Trophoblast cell (in vitro differentiated cells and primary cell): ENCODE results near the gene KNSTRN.

ENCODE experiments used
- DNase-seq, 2 donors: peaks; one replicate each; pipeline ENCODE4 v3.0.0-alpha.2; 2016
- H2AFZ ChIP-seq: 2 replicates; pipeline ENCODE4 v1.6.1; 2013; ENCODE audit warnings: low read length, moderate library complexity, mild to moderate bottlenecking; ENCODE audit not compliant: insufficient read depth, poor library complexity
- H2AK5ac ChIP-seq: 2 replicates; pipeline ENCODE4 v1.6.1; 2013; ENCODE audit warnings: mild to moderate bottlenecking, low read length
- H2BK120ac ChIP-seq: 2 replicates; pipeline ENCODE4 v1.6.1; 2013; ENCODE audit warnings: low read length, mild to moderate bottlenecking, moderate library complexity; ENCODE audit not compliant: insufficient read depth, poor library complexity
- H2BK12ac ChIP-seq: 2 replicates; pipeline ENCODE4 v1.6.1; 2013; ENCODE audit warnings: mild to moderate bottlenecking, low read length, moderate library complexity
- H2BK5ac ChIP-seq: 2 replicates; pipeline ENCODE4 v1.6.1; 2013; ENCODE audit warnings: low read length, low read depth, moderate library complexity, mild to moderate bottlenecking; ENCODE audit not compliant: poor library complexity
- H3K14ac ChIP-seq: 2 replicates; pipeline ENCODE4 v1.6.1; 2013; ENCODE audit warnings: mild to moderate bottlenecking, low read length
- H3K18ac ChIP-seq: 2 replicates; pipeline ENCODE4 v1.6.1; 2013; ENCODE audit warnings: mild to moderate bottlenecking, low read length
- H3K23ac ChIP-seq: 2 replicates; pipeline ENCODE4 v1.6.1; 2013; ENCODE audit warnings: low read length
- H3K27ac ChIP-seq: 2 replicates; pipeline ENCODE4 v1.5.1; 2013; ENCODE audit warnings: low read depth, mild to moderate bottlenecking, inconsistent platforms, low read length, moderate library complexity
- H3K27me3 ChIP-seq: 2 replicates; pipeline ENCODE4 v1.6.1; 2013; ENCODE audit warnings: inconsistent platforms, mild to moderate bottlenecking, low read length, moderate library complexity; ENCODE audit not compliant: insufficient read depth
- H3K36me3 ChIP-seq, 2 experiments: 1 replicate in 1 of 2; 2 replicates in 1 of 2; pipeline ENCODE4 v1.6.1; 2013; ENCODE audit warnings: low read length in 2 of 2, mild to moderate bottlenecking in 2 of 2, moderate library complexity in 1 of 2; ENCODE audit not compliant: insufficient read depth in 2 of 2, control insufficient read depth in 1 of 2
- H3K4ac ChIP-seq: 2 replicates; pipeline ENCODE4 v1.6.1; 2013; ENCODE audit warnings: low read depth, mild to moderate bottlenecking, low read length, moderate library complexity
- H3K4me1 ChIP-seq, 2 experiments: 1 replicate in 1 of 2; 2 replicates in 1 of 2; pipeline ENCODE4 v1.6.1; 2013; ENCODE audit warnings: low read length in 2 of 2, mild to moderate bottlenecking in 2 of 2, moderate library complexity in 1 of 2; ENCODE audit not compliant: insufficient read depth in 2 of 2, control insufficient read depth in 1 of 2
- H3K4me2 ChIP-seq: 2 replicates; pipeline ENCODE4 v1.6.1; 2013; ENCODE audit warnings: inconsistent platforms, mild to moderate bottlenecking, low read length, moderate library complexity
- H3K4me3 ChIP-seq: 2 replicates; pipeline ENCODE4 v1.5.1; 2013; ENCODE audit warnings: mild to moderate bottlenecking, low read depth, low read length, inconsistent platforms
- H3K79me1 ChIP-seq: one replicate; pipeline ENCODE4 v1.6.1; 2013; ENCODE audit warnings: low read length
- H3K79me2 ChIP-seq: 2 replicates; pipeline ENCODE4 v1.6.1; 2013; ENCODE audit warnings: low read length, mild to moderate bottlenecking; ENCODE audit not compliant: control insufficient read depth, insufficient read depth, poor library complexity
- H3K9ac ChIP-seq: 2 replicates; pipeline ENCODE4 v1.6.1; 2013; ENCODE audit warnings: mild to moderate bottlenecking, low read length
- H3K9me3 ChIP-seq: 2 replicates; pipeline ENCODE4 v1.6.1; 2013; ENCODE audit warnings: low read depth, mild to moderate bottlenecking, control low read depth, inconsistent platforms, low read length; ENCODE audit not compliant: insufficient read depth
- H4K12ac ChIP-seq: 2 replicates; pipeline ENCODE4 v1.6.1; 2013; ENCODE audit warnings: low read depth, mild to moderate bottlenecking, low read length, moderate library complexity
- H4K8ac ChIP-seq: 2 replicates; pipeline ENCODE4 v1.6.1; 2013; ENCODE audit warnings: low read depth, mild to moderate bottlenecking, low read length, moderate library complexity
- H4K91ac ChIP-seq: one replicate; pipeline ENCODE4 v1.6.1; 2013; ENCODE audit warnings: low read depth, mild to moderate bottlenecking, low read length, moderate library complexity
- WGBS: extraction: QIAGEN DNeasy Blood & Tissue Kit; methylation state at CpG from one replicate; pipeline ENCODE4 v1.1.7; 2013; ENCODE audit warnings: missing lambda C conversion rate; ENCODE audit not compliant: insufficient read length, insufficient coverage; ENCODE audit errors: extremely low coverage; 5-methylcytosine and 5-hydroxymethylcytosine counted together

KNSTRN gene

GRCh38 chr15:40407330-40407990, 24.9 kb downstream of the KNSTRN start:
- peaks cover 20 to 29% of the 10 kb centered on the region in 2 experiments for H3K36me3 ChIP-seq
- H3K79me2 ChIP-seq, result peaks cover 3% of the 10 kb centered on the region
- no peaks in the 10 kb centered on the region for H3K9me3 ChIP-seq
- WGBS, result no CpG with 5 or more reads among the region's 8 CpGs
- no peak overlapping the region for H3K23ac ChIP-seq
- H2BK12ac ChIP-seq, result no peak overlapping the region
- H3K27ac ChIP-seq, result no peak overlapping the region
- no peak overlapping the region for H4K12ac ChIP-seq
- no peak for DNase-seq
- H3K27me3 ChIP-seq, result no peaks in the 10 kb centered on the region
- peaks cover 0 to 4% of the 10 kb centered on the region in 2 experiments for H3K4me1 ChIP-seq
- no peak overlapping the region for H3K9ac ChIP-seq
- H4K8ac ChIP-seq, result no peak overlapping the region
- no peak overlapping the region for H4K91ac ChIP-seq
- H3K4me3 ChIP-seq, result no peak overlapping the region
- no peak overlapping the region for H3K14ac ChIP-seq
- no peak overlapping the region for H2BK120ac ChIP-seq
- H2AFZ ChIP-seq, result no peak overlapping the region
- no peak overlapping the region for H2AK5ac ChIP-seq
- H3K18ac ChIP-seq, result no peak overlapping the region
- peaks cover 3% of the 10 kb centered on the region for H3K79me1 ChIP-seq
- no peak overlapping the region for H2BK5ac ChIP-seq
- no peak overlapping the region for H3K4me2 ChIP-seq
- H3K4ac ChIP-seq, result no peak overlapping the region

DNA sequence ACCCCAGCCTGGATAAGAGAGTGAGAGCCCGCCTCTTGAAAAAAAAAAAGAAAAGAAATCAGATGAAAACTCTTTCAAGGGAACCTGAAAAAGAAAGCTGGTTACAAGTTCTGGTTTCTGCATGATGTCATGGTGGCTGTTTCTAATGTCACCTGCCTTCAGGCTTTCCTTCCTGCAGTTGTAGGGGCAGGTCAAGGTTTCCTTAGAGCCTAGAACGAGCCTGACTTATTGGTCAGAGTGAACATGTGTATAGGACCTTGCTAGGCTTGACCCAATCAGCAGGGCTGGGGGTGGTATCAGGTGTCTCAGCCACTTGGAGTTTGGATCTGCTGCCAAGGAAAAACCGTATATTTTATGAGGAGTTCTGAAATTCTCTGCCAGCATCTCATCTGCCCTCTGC, 26.8 kb downstream of the KNSTRN start:
- H3K9ac ChIP-seq, result no peak overlapping the region
- H3K36me3 ChIP-seq, result peaks cover 32 to 39% of the 10 kb centered on the region in 2 experiments
- no peak overlapping the region for H2BK120ac ChIP-seq
- no peak overlapping the region for H3K4ac ChIP-seq
- H3K27me3 ChIP-seq, result no peaks in the 10 kb centered on the region
- no peak overlapping the region for H3K23ac ChIP-seq
- H2AK5ac ChIP-seq, result no peak overlapping the region
- no peak overlapping the region for H4K91ac ChIP-seq
- no peak overlapping the region for H3K14ac ChIP-seq
- H4K12ac ChIP-seq, result no peak overlapping the region
- H3K79me2 ChIP-seq, result peaks cover 3% of the 10 kb centered on the region
- peaks cover 3% of the 10 kb centered on the region for H3K79me1 ChIP-seq
- WGBS, result no CpG with 5 or more reads among the region's 3 CpGs
- no peak overlapping the region for H3K4me2 ChIP-seq
- H3K4me1 ChIP-seq, result peaks cover 0 to 4% of the 10 kb centered on the region in 2 experiments
- no peak overlapping the region for H2AFZ ChIP-seq
- no peak overlapping the region for H3K18ac ChIP-seq
- H3K4me3 ChIP-seq, result no peak overlapping the region
- no peak overlapping the region for H2BK12ac ChIP-seq
- H2BK5ac ChIP-seq, result no peak overlapping the region
- H3K9me3 ChIP-seq, result no peaks in the 10 kb centered on the region
- peak; percentile 50 to 66 for DNase-seq
- H3K27ac ChIP-seq, result no peak overlapping the region
- H4K8ac ChIP-seq, result no peak overlapping the region

GRCh38 chr15:40410476-40410875, 28.0 kb downstream of the KNSTRN start:
- Histone ChIP-seq H4K91ac (no peak overlapping the region), H3K79me1 (peaks cover 3% of the 10 kb centered on the region), H2BK5ac (no peak overlapping the region), H4K8ac (no peak overlapping the region), H3K27ac (no peak overlapping the region), H2BK120ac (no peak overlapping the region), H3K4me2 (no peak overlapping the region), H4K12ac (no peak overlapping the region), H3K36me3 (peaks cover 40 to 50% of the 10 kb centered on the region in 2 experiments), H3K79me2 (peaks cover 3% of the 10 kb centered on the region), H3K27me3 (no peaks in the 10 kb centered on the region), H3K18ac (no peak overlapping the region), H2BK12ac (no peak overlapping the region), H3K14ac (no peak overlapping the region), H3K9ac (no peak overlapping the region), H3K23ac (no peak overlapping the region), H3K9me3 (no peaks in the 10 kb centered on the region), H3K4ac (no peak overlapping the region), H3K4me1 (peaks cover 0 to 4% of the 10 kb centered on the region in 2 experiments), H2AK5ac (no peak overlapping the region), H3K4me3 (peak overlapping the region; percentile 30), H2AFZ (no peak overlapping the region)
- no CpG with 5 or more reads among the region's 11 CpGs for WGBS
- DNase-seq, result no peak

GRCh38 chr15:40412095-40412759, 29.7 kb downstream of the KNSTRN start:
- Histone ChIP-seq H3K18ac (no peak overlapping the region), H2AFZ (no peak overlapping the region), H3K36me3 (peaks cover 47 to 63% of the 10 kb centered on the region in 2 experiments), H3K23ac (no peak overlapping the region), H3K9ac (no peak overlapping the region), H3K4me3 (no peak overlapping the region), H3K79me1 (no peaks in the 10 kb centered on the region), H3K4ac (no peak overlapping the region), H3K4me1 (no peaks in the 10 kb centered on the region), H3K4me2 (no peak overlapping the region), H3K9me3 (no peaks in the 10 kb centered on the region), H2BK12ac (no peak overlapping the region), H3K79me2 (no peaks in the 10 kb centered on the region), H4K12ac (no peak overlapping the region), H2BK120ac (no peak overlapping the region), H3K27me3 (no peaks in the 10 kb centered on the region), H2AK5ac (no peak overlapping the region), H4K91ac (no peak overlapping the region), H2BK5ac (no peak overlapping the region), H4K8ac (no peak overlapping the region), H3K14ac (no peak overlapping the region), H3K27ac (no peak overlapping the region)
- DNase-seq, result no peak
- no CpG with 5 or more reads among the region's 7 CpGs for WGBS
